ENCODE results near the gene WDR5.
A peak's percentile ranks its signal among the peaks of the same experiment; 100 is the strongest.

Gene WDR5

DNA sequence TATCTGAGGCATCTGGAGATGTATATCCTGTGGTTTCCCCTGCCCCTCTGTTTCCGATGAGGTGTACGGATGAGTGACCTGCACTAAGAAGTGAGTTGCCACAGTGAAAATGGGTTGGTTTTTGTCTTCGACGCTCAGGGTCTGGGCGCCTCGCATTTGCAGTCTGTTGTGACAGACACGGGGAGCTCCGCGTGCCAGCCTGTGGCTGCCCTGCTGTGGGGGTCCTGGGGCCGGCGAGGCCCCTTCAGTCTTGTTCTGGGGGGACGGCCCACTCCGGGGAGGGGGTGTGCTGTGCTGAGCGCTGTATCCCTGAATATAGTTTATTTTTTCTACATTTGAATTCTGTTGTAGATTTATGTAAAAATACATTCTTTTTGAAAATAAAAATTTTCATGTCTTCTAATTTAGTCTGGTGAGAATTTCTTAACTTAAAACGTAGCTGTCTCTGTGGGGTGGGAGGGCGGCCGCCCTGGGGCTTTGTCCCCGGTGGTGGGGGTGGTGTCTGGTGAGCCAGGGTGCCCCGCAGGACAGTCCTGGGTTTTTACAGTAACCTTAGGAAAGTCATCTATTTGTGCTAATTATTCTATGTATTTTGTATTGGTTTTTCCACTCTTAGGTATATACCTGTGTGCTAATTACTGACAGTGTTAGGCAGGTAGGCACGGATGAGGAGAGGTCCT is 23.8 kb downstream of the WDR5 start:
- no peak for DNase-seq (ENCODE audit: low spot score)

DNA sequence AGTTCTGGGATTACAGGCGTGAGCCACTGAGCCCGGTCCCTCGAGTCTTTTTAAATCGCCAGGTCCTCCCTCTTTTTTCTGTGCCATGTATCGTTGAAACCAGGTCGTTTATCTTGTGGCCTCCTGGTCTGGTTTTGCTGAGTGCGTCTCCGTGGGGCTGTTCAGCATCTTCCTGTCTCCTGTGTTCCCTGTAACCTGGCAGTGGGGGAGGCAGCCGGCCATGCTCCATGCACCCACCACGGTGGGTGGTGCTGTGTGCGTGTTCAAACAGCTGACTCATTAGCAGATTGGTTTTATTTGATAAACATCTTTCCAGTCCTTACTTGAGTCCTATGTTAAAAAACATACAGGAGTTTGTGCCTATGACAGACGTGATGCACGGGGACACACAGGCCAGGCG is 25.8 kb downstream of the WDR5 start:
- no peak for DNase-seq (ENCODE audit: low spot score)

GRCh38 chr9:134162212-134162775 is 26.4 kb downstream of the WDR5 start:
- no peak for DNase-seq (ENCODE audit: low spot score)

DNA sequence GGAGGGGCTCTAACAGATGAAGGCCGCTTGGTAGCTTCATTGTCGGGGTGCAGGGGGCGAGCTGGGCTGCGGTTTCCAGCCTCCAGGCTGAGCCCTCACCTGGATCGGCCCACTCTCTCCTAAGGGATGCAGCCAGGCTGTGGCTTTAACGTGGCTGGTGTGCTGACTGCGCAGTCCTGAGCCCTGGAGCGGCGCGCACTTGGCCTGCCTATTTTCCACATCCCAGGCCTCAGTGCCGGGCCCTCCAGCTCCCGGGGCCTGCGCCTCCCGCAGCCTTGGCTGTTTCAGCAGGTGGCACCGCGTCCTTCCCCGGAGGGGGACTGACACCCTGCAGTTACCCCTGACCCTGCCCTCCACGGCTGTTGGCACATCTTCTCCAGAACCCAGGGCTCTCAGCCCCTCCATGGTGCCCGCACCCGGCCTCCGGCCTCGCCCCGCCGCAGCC is 27.1 kb downstream of the WDR5 start:
- no peak for DNase-seq (ENCODE audit: low spot score)

- DNase-seq (ENCODE audit: low spot score): peak; percentile 46
Measured at GRCh38 chr9:134163371-134164196, 27.7 kb downstream of the WDR5 start.

- no peak for DNase-seq (ENCODE audit: low spot score)
Measured at GRCh38 chr9:134164879-134165278, 29.0 kb downstream of the WDR5 start.

DNA sequence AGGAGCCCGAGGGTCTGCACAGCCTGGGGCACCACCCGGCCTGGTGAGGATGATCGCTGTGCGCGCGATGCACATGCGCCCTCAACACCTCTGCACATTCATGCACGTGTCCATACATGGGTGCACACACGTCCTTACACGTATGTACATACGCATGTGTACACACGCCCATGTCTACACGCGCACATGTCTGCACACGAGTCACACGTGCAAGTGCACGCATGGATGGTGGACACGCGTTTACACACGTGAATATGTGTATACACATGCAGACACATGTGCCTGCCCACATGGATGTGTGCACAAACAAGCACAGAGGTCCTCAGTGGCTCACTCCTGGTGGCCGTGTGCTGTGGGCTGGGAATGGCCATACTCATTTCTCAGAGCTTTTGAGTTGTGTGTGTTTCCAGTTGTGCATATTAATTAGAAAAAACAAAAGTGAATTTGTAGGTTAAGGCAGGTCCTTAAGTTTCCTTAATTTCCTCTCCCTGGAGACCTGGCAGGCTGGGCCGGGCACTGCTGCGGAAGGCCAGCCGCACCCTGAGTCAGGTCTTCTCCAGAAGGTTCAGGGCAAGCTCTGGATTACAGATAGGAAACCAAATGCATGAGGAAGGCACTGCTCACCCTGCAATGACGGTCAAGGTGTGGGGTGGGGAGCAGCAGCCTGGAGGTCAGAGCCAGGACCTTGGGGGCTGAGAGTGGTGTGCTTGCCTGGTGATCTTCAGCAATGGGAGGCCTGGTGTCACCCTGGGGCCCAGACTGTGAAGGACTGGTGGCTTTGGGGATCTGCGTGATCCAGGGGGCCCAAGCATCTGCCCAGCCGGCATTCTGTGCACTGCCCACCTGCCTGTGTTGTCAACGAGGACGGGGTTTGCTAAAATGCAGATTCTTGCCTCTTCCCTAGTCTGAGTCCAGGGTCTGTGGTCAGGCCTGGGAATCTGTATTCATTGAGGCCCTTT is 29.8 kb downstream of the WDR5 start:
- no peak for DNase-seq (ENCODE audit: low spot score)

DNA sequence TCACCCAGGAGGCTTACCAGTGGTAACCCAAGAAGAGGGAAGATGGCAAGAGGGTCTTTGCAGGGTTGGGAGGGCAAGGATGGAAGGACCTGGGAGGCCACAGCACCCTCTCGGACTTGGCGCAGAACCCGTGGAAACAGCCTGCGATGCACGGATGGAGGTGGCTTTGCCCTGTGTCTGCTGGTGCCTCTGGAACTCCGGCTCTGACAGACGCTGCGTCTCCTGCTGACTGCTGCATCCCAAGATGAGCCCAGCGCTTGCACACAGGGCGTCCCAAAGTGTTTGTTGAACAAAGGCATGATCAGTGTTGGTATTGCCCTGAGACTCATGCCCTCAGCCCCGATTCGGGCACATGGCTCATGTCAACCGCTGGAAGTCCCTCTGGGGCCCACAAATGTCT is 30.5 kb downstream of the WDR5 start:
- no peak for DNase-seq (ENCODE audit: low spot score)

GRCh38 chr9:134167530-134167931 is 31.6 kb downstream of the WDR5 start:
- no peak for DNase-seq (ENCODE audit: low spot score)

GRCh38 chr9:134168757-134169550 is 33.1 kb downstream of the WDR5 start:
- DNase-seq (ENCODE audit: low spot score): no peak

DNA sequence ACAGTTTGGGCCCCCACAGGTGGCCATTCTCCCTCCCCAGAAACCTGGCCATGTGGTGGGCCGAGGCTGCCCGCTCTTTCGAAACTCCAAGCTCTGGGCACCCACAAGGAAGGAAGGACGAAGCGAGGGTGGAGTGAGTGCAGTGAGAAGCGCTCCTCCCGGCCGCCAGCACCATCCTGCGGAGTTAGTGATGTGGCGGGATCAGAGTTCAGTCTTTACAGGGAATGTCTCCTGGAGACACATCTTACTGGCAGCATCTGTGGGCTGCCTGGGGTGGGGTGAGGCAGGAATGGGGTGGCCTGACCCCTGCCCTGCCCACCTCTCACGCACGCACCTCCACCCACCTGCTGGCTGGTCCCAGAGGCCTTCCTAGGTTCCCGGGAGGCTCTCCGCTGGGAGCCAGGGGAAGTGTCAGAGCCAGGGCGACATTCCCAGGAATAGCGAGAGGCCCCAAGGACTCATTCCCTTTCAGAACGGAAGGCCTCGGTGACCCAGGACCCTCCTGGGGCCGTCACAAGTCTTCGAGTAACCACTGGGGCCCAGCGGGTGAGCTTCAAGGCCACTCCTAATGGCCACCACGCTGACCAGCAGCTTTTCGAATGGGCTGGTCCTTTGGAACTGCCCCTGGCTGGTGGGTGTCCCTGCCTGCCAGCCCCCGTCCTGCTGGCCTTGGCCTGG is 34.0 kb downstream of the WDR5 start:
- DNase-seq (ENCODE audit: low spot score): no peak

- DNase-seq (ENCODE audit: low spot score): no peak
Measured at GRCh38 chr9:134170532-134171315, 34.8 kb downstream of the WDR5 start.

DNA sequence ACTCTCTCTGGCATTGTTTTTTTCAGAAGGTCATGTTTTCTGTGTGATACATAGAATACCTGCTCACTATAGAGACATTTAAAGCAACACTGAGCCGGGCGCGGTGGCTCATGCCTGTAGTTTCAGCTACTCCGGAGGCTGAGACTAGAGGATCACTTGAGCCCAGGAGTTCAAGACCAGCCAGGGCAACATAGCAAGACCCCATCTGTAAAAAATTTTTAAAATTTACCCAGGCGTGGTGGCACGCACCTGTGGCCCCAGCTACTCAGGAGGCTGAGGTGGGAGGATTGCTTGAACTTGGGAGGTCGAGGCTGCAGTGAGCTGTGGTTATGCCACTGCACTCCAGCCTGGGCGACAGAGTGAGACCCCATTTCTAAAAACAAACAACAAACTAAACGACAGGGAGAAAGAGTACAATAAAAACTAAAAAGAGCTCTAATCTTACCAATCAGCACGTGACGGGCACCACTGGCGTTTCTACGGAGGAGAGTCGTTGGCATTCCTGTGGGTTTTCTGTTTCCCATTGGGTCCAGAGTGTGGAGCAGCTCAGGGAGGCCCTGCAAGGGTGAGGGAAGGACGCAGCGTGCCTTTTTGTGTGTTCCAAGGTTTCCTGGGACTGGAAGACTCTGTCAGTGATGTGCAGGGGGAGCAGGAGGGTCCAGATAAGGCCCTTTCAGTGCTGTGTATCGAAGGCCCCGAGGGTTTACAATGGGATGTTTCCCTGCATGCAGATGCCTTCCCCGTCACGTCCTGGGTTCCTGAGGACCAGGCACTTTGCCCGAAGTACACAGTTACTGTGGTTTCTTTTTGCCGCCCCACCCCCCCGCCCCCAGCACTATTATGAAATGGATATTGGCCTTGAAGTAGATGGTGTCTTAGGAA is 35.7 kb downstream of the WDR5 start:
- DNase-seq (ENCODE audit: low spot score): no peak

GRCh38 chr9:134172198-134173126 is 36.6 kb downstream of the WDR5 start:
- no peak for DNase-seq (ENCODE audit: low spot score)

GRCh38 chr9:134173127-134174072 is 37.5 kb downstream of the WDR5 start:
- DNase-seq (ENCODE audit: low spot score): no peak

DNA sequence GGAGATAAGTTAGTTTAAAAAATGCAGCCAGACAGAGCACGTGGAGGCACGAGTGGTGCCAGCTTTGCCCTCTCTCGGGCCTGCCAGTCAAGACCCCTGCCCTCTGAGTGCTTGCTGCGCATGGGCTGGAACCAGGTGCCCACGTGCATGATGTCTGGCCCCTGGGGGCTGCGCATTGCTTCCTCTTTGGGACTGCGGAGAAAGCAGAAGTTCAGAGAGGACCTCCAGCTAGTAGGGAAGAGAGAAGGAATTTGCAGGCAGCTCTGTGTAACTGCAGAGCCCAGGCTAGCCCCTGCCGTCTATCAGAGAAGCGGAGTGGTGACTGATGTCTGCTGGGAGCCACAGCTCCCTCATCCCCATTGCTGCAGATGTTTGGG is 38.2 kb downstream of the WDR5 start:
- no peak for DNase-seq (ENCODE audit: low spot score)
